A549 treated with dexamethasone at 1 μM for 4 hours (cell line): Measurements from ENCODE around the gene HNF1B. TPM values are rescaled to one million over a fixed set of nuclear protein-coding genes. Genes with fewer than 3 reads are reported as not detected.

Experiments used
- total RNA-seq: library from RNA; stranded (reverse); fragments of 200-300 nt; extraction: Qiagen RNA extraction; gene quantifications from 5 replicates; pipeline ENCODE4 v1.2.3, GENCODE V29; 2022

The HNF1B gene, protein sequence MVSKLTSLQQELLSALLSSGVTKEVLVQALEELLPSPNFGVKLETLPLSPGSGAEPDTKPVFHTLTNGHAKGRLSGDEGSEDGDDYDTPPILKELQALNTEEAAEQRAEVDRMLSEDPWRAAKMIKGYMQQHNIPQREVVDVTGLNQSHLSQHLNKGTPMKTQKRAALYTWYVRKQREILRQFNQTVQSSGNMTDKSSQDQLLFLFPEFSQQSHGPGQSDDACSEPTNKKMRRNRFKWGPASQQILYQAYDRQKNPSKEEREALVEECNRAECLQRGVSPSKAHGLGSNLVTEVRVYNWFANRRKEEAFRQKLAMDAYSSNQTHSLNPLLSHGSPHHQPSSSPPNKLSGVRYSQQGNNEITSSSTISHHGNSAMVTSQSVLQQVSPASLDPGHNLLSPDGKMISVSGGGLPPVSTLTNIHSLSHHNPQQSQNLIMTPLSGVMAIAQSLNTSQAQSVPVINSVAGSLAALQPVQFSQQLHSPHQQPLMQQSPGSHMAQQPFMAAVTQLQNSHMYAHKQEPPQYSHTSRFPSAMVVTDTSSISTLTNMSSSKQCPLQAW
- total RNA-seq = 13.8 to 20.7 TPM (median 19.3 TPM) in 5 replicates

DNA sequence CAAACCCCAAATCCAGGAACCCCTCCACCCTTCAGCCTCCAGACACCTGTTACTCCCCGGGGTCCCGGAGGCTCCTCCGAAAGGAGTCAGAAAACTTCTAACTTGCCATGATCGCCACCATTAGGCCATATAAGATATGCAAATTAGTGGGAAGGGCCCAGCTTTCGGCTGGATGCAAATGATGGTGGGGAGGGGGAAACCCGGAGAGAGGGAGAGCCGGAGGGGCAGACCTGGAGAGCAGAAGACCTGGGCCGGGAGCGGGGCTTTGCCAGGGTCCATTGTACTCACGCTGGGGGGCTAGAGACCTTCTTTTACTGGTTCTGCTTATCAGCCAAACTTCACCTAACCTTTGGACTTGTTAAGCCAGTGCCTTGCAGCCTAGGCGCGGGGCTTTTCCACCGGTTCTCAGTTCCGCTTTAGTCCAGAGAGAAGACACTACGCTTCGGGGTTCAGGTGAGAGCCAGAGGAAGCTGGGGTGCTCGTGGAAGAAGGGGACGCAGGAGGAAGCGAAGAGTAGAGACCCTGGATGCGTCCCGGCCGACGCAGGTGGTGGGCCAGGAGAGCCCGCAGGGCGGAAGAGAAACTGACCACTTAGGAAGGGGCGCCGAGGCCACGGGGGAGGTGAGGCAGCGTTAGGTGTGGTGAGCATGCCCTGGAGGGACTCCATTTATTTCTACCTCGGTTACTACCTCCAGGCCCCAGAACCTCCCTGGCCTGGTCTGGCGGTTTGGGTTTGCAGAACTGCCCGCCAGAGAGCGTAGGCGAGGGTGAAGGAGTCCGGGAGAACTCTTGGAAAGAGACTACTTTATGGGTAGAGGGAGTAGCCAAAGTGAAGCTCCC, at the start of gene HNF1B:
HNF1B (minus strand) TSS at position 99 of the 840 bp plus-strand sequence. CDS start 175 bp downstream, outside the sequence.

DNA sequence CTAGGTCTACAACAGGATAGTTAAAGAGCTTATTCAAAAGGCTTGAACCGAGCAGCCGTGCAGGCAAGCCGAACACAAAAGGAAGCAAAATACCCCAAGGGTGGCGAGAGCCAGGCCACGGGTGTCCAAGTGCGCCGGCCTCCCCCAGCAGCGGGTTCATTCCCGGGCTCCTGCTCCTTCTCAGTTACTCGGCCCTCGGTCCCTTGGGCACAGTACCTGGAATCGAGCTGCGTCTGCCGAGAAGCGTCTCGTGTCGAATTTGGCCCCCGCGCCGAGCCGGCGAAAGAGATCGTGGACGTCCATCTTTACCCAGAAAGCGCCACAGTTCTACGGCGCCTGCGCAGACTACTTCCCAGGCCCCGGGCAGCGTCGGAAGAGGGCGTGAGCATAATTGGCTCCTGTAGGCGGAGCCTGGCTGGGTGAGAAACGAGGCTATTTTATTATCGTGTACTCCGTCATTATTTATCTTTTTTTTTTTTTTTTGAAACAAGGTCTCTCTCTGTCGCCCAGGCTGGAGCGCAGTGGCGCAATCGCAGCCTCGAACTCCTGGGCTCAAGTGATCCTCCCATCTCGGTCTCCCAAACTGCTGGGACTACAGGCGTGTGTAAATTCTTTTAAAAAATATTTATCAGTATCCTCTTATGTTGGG, 101.6 kb downstream of the HNF1B start, which contains the start of gene DDX52:
DDX52 (minus strand) TSS at position 329 of the 649 bp plus-strand sequence; CDS start at position 303, 26 bp downstream.

Other genes starting within 250 kb of the HNF1B start
- 12.1 to 17.9 TPM (median 15.5 TPM) in 5 replicates for gene SYNRG, start 135.6 kb downstream of the HNF1B start, total RNA-seq
- gene DDX52, start 101.6 kb downstream of the HNF1B start, total RNA-seq = 28.2 to 33.3 TPM (median 30.4 TPM) in 5 replicates
- not detected in 5 replicates for gene TBC1D3K, start 179.4 kb upstream of the HNF1B start, total RNA-seq
- 5.6 to 12.2 TPM (median 10.7 TPM) in 5 replicates for gene TBC1D3L, start 244.0 kb upstream of the HNF1B start, total RNA-seq